Tibial nerve (tissue), 4 donors: ENCODE data around the gene TDRD5. TPM values are rescaled to one million over a fixed set of nuclear protein-coding genes. Genes with fewer than 3 reads are reported as not detected.

Experiments used
- DNase-seq, 2 donors: peaks; one replicate each; pipeline ENCODE4 v3.0.0-alpha.2; 2019; ENCODE audit warnings: low spot score in 2 of 2
- H3K27ac ChIP-seq, 4 donors: fragments of 200-600 bp; sonication (generic) in 3 of 4; one replicate each; pipeline ENCODE4 v1.5.1; 2017 to 2019; ENCODE audit warnings: mild to moderate bottlenecking in 1 of 4
- H3K27me3 ChIP-seq, 2 donors: fragments of 200-600 bp; sonication (generic) in 1 of 2; one replicate each; pipeline versions ENCODE4 v1.5.1 to v1.6.0; 2017 to 2019
- H3K36me3 ChIP-seq, 3 donors: fragments of 200-600 bp; sonication (generic); one replicate each; pipeline ENCODE4 v1.5.1; 2018 to 2019
- H3K4me1 ChIP-seq, 4 donors: fragments of 200-600 bp; sonication (generic) in 3 of 4; one replicate each; pipeline ENCODE4 v1.5.1; 2017 to 2019
- H3K4me3 ChIP-seq, 4 donors: fragments of 200-600 bp; sonication (generic) in 3 of 4; one replicate each; pipeline ENCODE4 v1.5.1; 2017 to 2019; ENCODE audit warnings: mild to moderate bottlenecking in 1 of 4, moderate library complexity in 1 of 4
- H3K9me3 ChIP-seq, 4 donors: fragments of 200-600 bp; sonication (generic) in 3 of 4; one replicate each; pipeline ENCODE4 v1.5.1; 2017 to 2019
- CTCF ChIP-seq, 5 experiments: fragments of 200-600 bp in 3 of 5; fragments of 450-650 bp in 2 of 5; sonication (generic) in 3 of 5; IDR thresholded peaks; one replicate each; pipeline ENCODE4 v1.5.1; 2016 to 2019; ENCODE audit warnings: antibody characterized with exemption in 5 of 5, mild to moderate bottlenecking in 3 of 5, moderate library complexity in 2 of 5
- EP300 ChIP-seq, 2 donors: sonication (generic); formaldehyde crosslinking; IDR thresholded peaks; one replicate each; pipeline ENCODE4 v1.6.1; 2017; ENCODE audit warnings: antibody characterized with exemption in 2 of 2, mild to moderate bottlenecking in 1 of 2
- POLR2A ChIP-seq, 2 donors: fragments of 450-650 bp; IDR thresholded peaks; one replicate each; pipeline ENCODE4 v1.6.1; 2017; ENCODE audit warnings: antibody characterized with exemption in 2 of 2, mild to moderate bottlenecking in 2 of 2, moderate library complexity in 2 of 2
- WGBS, 2 donors: methylation state at CpG; one replicate each; pipeline ENCODE4 v1.1.5; 2018; 5-methylcytosine and 5-hydroxymethylcytosine counted together
- total RNA-seq, 4 donors: library from RNA; depleted of rRNA; stranded (reverse); fragments of >200 nt; gene quantifications; one replicate each; pipeline ENCODE4 v1.1.0, GENCODE V29; 2016

Gene TDRD5
- total RNA-seq, 4 donors from 2014 or later, result 0.21 to 0.59 (median 0.44) TPM; not detected in 1

- no peak for TF ChIP-seq EP300 (IDR thresholded peaks at IDR 0.05)
- no peak for TF ChIP-seq CTCF (IDR thresholded peaks at IDR 0.05)
- no peak for TF ChIP-seq POLR2A (IDR thresholded peaks at IDR 0.05)
- Histone ChIP-seq H3K4me3 (no peak overlapping the region), H3K9me3 (no peaks in the 10 kb centered on the region), H3K4me1 (no peaks in the 10 kb centered on the region), H3K36me3 (no peaks in the 10 kb centered on the region), H3K27ac (no peak overlapping the region), H3K27me3 (no peaks in the 10 kb centered on the region)
- DNase-seq, result no peak
- WGBS, 2 donors, result 82 to 84% methylated on average over 2 of the region's 2 CpGs
Measured at GRCh38 chr1:179549368-179549700, 42.3 kb upstream of the TDRD5 start.

GRCh38 chr1:179550746-179551682 lies 40.6 kb upstream of the TDRD5 start:
- TF ChIP-seq CTCF (IDR thresholded peaks at IDR 0.05) (no peak), POLR2A (IDR thresholded peaks at IDR 0.05) (no peak), EP300 (IDR thresholded peaks at IDR 0.05) (no peak)
- Histone ChIP-seq H3K36me3 (no peaks in the 10 kb centered on the region), H3K4me1 (no peaks in the 10 kb centered on the region), H3K27me3 (no peaks in the 10 kb centered on the region), H3K27ac (no peak overlapping the region), H3K9me3 (no peaks in the 10 kb centered on the region), H3K4me3 (no peak overlapping the region)
- 47 to 49% methylated on average over 9 of the region's 9 CpGs for WGBS, 2 donors
- no peak for DNase-seq

GRCh38 chr1:179554427-179554826 lies 37.2 kb upstream of the TDRD5 start:
- no peaks in the 10 kb centered on the region for H3K9me3 ChIP-seq
- no peak for TF ChIP-seq POLR2A (IDR thresholded peaks at IDR 0.05)
- TF ChIP-seq EP300 (IDR thresholded peaks at IDR 0.05), result no peak
- TF ChIP-seq CTCF (IDR thresholded peaks at IDR 0.05), result no peak
- no peaks in the 10 kb centered on the region for H3K36me3 ChIP-seq
- H3K27me3 ChIP-seq, result no peaks in the 10 kb centered on the region
- no peaks in the 10 kb centered on the region for H3K4me1 ChIP-seq
- no peak overlapping the region for H3K27ac ChIP-seq
- DNase-seq, result no peak
- H3K4me3 ChIP-seq, result no peak overlapping the region

- Histone ChIP-seq H3K27me3 (no peaks in the 10 kb centered on the region), H3K4me1 (no peaks in the 10 kb centered on the region), H3K9me3 (no peaks in the 10 kb centered on the region), H3K36me3 (no peaks in the 10 kb centered on the region), H3K27ac (no peak overlapping the region), H3K4me3 (no peak overlapping the region)
- TF ChIP-seq POLR2A (IDR thresholded peaks at IDR 0.05) (no peak), CTCF (IDR thresholded peaks at IDR 0.05) (no peak), EP300 (IDR thresholded peaks at IDR 0.05) (no peak)
- no peak for DNase-seq
- WGBS, 2 donors, result 84 to 95% methylated on average over 1 of the region's 1 CpG
Measured at GRCh38 chr1:179558078-179558477, 33.6 kb upstream of the TDRD5 start.

- Histone ChIP-seq H3K27me3 (peaks cover 0 to 46% of the 10 kb centered on the region in 2 donors), H3K36me3 (no peaks in the 10 kb centered on the region)
- WGBS, 2 donors, result 5 to 8% methylated on average over 25 to 44 of the region's 77 CpGs
Measured at GRCh38 chr1:179575497-179576314, 15.9 kb upstream of the TDRD5 start, which contains the start of gene NPHS2. TSS of gene NPHS2 (minus strand) at chr1:179575948. CDS start at chr1:179575864, 84 bp downstream.

More at GRCh38 chr1:179575497-179576314, 15.9 kb upstream of the TDRD5 start, which contains the start of gene NPHS2:
- no peak for DNase-seq
- H3K4me1 ChIP-seq, result peaks cover 0 to 16% (median 4%) of the 10 kb centered on the region in 4 donors
- peaks cover 0 to 4% (median 0%) of the 10 kb centered on the region in 4 donors for H3K9me3 ChIP-seq
- TF ChIP-seq EP300 (IDR thresholded peaks at IDR 0.05), result no peak
- no peak for TF ChIP-seq POLR2A (IDR thresholded peaks at IDR 0.05)
- TF ChIP-seq CTCF (IDR thresholded peaks at IDR 0.05), result no peak
- peak within 1 kb of the TSS in 2 of 4 donors; percentile 9 to 31 for H3K4me3 ChIP-seq
- no peak within 1 kb of the TSS for H3K27ac ChIP-seq
